ENCODE data around the gene CSNK1G3.

The CSNK1G3 gene

GRCh38 chr5:123561230-123561629 lies 49.3 kb downstream of the CSNK1G3 start:
- TF ChIP-seq ZFX (IDR thresholded peaks at IDR 0.05): no peak
- no peak overlapping the region for H3K27ac ChIP-seq

DNA sequence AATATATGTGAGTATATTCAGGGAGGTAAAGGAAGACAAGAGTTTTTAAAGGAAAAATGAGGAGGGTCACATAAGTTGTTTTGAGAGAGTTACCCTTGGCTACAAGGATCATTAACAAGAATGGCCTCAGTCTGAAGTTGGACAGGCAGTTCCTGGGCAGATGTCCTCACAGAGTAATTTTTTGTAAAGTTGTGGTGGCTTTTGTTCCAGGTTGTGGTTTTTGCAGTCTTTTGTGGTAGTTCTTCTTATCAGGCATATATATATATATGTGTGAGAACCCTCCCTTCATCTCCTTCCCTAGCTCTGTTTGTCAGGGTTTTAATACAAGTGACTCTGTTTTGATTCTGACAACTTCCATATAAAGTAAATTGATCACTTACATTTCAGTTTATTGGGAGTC lies 60.0 kb downstream of the CSNK1G3 start:
- no peak overlapping the region for H3K27ac ChIP-seq
- no peak for TF ChIP-seq ZFX (IDR thresholded peaks at IDR 0.05)
- TF ChIP-seq, protein P1, sequence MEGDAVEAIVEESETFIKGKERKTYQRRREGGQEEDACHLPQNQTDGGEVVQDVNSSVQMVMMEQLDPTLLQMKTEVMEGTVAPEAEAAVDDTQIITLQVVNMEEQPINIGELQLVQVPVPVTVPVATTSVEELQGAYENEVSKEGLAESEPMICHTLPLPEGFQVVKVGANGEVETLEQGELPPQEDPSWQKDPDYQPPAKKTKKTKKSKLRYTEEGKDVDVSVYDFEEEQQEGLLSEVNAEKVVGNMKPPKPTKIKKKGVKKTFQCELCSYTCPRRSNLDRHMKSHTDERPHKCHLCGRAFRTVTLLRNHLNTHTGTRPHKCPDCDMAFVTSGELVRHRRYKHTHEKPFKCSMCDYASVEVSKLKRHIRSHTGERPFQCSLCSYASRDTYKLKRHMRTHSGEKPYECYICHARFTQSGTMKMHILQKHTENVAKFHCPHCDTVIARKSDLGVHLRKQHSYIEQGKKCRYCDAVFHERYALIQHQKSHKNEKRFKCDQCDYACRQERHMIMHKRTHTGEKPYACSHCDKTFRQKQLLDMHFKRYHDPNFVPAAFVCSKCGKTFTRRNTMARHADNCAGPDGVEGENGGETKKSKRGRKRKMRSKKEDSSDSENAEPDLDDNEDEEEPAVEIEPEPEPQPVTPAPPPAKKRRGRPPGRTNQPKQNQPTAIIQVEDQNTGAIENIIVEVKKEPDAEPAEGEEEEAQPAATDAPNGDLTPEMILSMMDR (conservative IDR thresholded peaks at IDR 0.05): no peak

- H3K27ac ChIP-seq: no peak overlapping the region
- TF ChIP-seq, protein P1 (conservative IDR thresholded peaks at IDR 0.05): no peak
These were observed 66.4 kb downstream of the CSNK1G3 start for GRCh38 chr5:123578390-123578789.

- TF ChIP-seq, protein P1 (conservative IDR thresholded peaks at IDR 0.05): no peak
- TF ChIP-seq ZFX (IDR thresholded peaks at IDR 0.05): no peak
- no peak overlapping the region for H3K27ac ChIP-seq
These were observed 67.4 kb downstream of the CSNK1G3 start for GRCh38 chr5:123579410-123579809.

GRCh38 chr5:123582550-123583285 lies 70.7 kb downstream of the CSNK1G3 start:
- no peak overlapping the region for H3K27ac ChIP-seq
- TF ChIP-seq, protein P1 (conservative IDR thresholded peaks at IDR 0.05): no peak
- no peak for TF ChIP-seq ZFX (IDR thresholded peaks at IDR 0.05)

DNA sequence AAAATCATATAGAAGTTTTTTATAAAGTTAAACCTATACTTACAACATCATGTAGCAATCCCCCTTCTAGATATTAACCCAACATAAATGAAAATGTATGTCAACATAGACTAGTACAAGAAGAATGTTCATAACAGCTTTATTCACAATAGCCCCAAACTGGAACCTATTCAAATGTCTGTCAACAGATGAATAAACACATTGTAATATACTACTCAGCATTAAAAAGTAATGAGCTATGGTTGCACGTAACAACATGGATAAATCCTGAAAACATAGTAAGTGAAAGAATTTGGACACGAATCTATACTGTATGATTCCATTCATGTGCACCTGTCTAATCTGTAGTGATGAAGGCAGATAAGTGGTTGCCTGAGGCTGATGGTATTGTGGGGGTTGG lies 73.9 kb downstream of the CSNK1G3 start:
- TF ChIP-seq, protein P1 (conservative IDR thresholded peaks at IDR 0.05): no peak
- no peak overlapping the region for H3K27ac ChIP-seq

DNA sequence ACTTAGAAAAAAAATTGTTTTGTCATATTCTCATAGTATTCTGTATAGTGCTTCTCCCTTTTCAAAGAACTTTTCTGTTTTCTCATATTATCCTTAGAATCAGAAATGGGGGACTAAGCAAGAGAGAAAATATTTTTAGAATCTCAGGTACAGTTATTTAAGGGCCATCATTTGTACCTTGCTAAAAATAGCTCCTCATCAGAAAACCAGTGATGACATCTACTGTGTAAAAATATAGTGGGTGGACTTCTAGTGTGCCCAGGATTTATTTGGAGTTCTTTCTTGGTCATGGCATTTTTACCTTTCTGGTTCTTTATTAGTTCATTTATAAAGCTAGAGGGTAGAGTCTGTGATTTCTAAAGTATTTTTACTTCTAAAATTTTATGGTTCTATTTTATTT lies 82.5 kb downstream of the CSNK1G3 start:
- no peak overlapping the region for H3K27ac ChIP-seq
- no peak for TF ChIP-seq ZFX (IDR thresholded peaks at IDR 0.05)
- TF ChIP-seq, protein P1 (conservative IDR thresholded peaks at IDR 0.05): no peak

- no peak for TF ChIP-seq ZFX (IDR thresholded peaks at IDR 0.05)
- TF ChIP-seq, protein P1 (conservative IDR thresholded peaks at IDR 0.05): no peak
- no peak overlapping the region for H3K27ac ChIP-seq
These were observed 85.0 kb downstream of the CSNK1G3 start for GRCh38 chr5:123597018-123597417.

Measured in C4-2B (cell line).